Stimulated activated naive CD8-positive, alpha-beta T cell treated with anti-CD3 and anti-CD28 coated beads, Interleukin-15, Interleukin-2, amounts not matched to agents 100 U/mL and 50 U/mL, for 24 hours (primary cell): ENCODE measurements around the gene MYH7.
"Not testable (repeated sequence)": the region's sequence is repeated elsewhere in the genome, so short reads cannot be mapped to it uniquely, and the experiment has no call there.

Source experiments
- ATAC-seq: fragments of 150-1000 bp; cut with Tn5 transposase; one replicate; pipeline ENCODE4 v1.10.0; 2021
- DNase-seq: peaks from one replicate; pipeline ENCODE4 v3.0.0; 2021

Gene MYH7

DNA sequence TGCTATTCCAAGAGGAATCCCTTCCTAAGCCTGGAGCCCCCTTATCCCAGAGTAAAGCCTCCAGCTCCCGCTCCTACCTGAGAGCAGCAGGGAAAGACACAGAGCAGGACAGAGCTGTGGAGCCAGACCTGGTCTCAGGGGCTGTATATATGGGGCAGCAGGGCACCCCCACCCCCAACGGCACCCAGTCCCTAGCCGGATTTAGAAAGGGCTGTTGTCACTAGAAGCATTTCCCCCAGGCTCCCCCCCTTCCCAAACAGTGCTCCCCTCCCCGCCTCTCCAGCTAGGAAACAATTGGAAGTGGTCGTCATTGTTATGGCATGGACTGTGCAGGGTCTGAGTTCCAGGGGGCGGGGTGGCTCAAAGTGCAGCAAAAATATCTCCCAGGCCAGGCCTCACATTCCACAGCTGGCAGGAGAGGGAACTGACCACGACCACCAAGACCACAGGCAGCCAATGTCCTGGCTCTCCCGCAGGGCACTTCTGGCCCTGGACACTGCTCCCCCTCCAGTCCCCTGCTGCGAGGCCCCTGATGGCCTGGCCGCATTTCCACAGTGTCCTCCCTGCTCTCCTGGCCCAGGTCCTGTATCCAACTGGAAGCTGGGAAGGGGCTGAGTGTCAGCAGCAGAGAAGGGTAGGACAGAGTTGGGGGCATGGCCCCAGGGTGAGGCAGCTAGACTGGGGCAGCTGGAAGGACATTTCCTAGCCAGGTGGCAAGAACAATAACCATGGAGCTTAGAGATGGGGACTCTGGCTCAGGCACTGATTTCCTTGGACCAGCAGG lies at the start of gene MYH7:
MYH7 (minus strand) TSS at position 118 of the 784 bp plus-strand sequence. CDS start 1,928 bp downstream, outside the sequence.
- ATAC-seq: no peak
- no peak for DNase-seq

- DNase-seq: peak; percentile 6
- peak; percentile 73 for ATAC-seq
Measured at GRCh38 chr14:23483236-23483854, 47.9 kb upstream of the MYH7 start.

- DNase-seq: no peak
- ATAC-seq: no peak
Measured at GRCh38 chr14:23482823-23483148, 47.3 kb upstream of the MYH7 start.

GRCh38 chr14:23481979-23482822 lies 46.7 kb upstream of the MYH7 start:
- DNase-seq (no peak), ATAC-seq (no peak)

- ATAC-seq: no peak
- DNase-seq: no peak
Measured at GRCh38 chr14:23481362-23481970, 46.0 kb upstream of the MYH7 start.

DNA sequence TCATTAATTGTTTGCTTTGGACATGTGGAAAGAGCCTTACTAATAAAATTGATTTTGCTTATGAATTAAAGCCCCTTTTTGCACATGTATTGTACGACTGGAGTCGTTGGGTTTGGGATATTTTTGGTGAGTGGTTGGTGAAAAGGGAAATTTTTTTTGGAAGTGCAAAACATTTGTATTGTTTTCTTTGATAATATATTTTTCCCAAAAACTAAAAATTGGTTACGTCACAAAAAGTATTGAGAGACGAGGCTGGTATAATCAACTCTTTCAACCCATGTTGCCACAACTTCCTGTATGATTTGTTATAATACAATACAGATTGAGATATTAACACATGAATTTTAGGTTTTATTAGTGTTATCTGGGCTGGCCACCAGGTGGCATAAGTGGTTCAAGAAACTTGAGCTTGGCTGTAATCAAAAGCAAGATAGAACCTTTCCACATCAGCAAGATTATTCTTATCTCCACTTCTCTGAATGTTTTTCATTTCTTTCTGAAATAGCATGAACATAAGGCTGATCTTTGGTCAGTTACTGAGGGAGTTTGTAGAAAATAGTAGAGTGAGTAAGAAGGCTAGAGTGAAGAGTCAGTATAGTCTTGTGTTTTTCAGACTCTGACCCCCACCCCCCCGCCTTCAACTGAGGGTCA lies 42.8 kb upstream of the MYH7 start:
- ATAC-seq (no peak), DNase-seq (peak; percentile 64)

DNA sequence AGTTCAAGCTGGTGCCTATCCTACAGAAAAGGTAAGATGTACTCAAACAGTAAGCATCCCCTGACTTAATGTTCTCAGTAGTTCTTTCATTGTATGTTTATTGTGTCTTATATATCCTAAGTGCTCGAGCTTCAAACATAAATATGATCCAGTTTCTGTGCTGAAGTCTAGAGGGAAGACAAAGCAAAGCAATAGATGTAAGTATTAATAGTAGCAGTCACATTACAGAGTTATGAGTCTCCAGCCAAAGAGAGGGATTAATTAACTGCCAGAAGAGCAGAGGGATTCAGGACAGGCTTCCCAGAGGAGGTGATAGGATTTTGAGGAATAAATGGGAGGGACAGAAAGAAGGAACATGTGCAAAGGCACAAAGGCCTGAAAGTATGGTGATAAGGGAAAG lies 35.5 kb upstream of the MYH7 start:
- DNase-seq (no peak), ATAC-seq (no peak)

DNA sequence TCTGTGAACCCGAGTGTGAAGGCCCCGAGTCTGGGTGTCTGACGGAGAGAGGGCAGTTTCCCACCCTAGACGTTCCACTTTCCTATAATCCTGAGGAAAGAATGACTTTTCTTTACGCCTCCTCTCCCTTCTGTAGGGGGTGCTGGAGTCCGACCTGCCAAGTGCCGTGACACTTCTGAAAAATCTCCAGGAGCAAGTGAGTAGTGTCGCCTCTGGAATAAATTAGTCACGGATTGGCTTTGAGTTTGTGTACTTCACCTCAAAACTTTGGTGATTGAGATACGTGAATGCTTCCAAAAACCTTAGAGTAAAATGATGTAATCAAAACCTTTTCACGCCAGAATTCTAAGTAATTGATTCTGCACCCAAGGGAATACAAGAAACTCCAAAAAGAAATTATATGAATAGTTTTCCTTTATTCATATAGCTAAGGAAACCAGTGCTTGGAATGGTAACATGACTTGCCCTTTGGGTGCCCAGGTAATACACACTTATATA lies 34.5 kb upstream of the MYH7 start:
- ATAC-seq: peak; percentile 6
- DNase-seq: no peak

DNA sequence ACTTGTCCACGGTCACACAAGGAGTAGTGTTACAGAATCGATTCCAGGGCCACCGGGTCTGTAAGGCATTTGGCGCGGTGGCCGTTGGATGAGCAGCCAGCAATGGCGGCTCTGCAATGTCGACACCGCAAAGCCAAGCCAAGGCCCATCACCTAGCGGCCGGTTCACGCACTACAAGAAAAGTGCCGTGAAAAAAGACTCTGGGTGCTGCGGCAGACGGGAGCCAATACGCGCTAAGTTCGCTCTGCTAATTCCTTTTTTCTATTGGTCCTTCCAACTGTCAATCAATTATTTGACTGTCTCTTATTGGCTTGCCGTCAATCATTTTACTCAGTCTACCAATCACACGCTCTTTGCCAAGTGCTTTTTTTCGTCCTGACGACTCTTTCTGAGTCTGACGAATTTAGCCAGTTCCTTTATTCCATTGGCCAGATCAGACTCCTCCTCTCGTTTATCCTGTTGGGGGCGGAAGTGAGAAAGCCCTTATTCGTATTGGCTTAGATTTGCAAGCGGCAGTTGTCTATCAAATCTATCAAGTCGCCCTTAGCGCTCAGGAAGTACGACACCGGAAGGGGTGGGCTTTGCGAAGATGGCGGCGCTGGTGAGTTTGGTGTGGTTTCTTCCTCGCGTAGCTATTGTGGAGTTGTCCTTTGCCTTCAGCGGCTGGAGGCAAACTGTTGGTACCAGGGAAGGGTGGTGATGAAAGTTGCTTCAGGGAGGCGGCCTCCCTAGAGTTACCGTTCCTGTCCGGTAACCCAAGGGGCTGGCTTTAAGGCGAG lies 33.9 kb upstream of the MYH7 start, which contains the start of gene NGDN:
NGDN (plus strand) TSS at position 577 of the 779 bp plus-strand sequence; CDS start at position 590, 13 bp downstream.
- peak; percentile 91 for DNase-seq
- ATAC-seq: peak; percentile 97

GRCh38 chr14:23468704-23469126 lies 33.3 kb upstream of the MYH7 start:
- ATAC-seq: no peak

GRCh38 chr14:23465261-23465660 lies 29.8 kb upstream of the MYH7 start:
- no peak for ATAC-seq
- no peak for DNase-seq

More at GRCh38 chr14:23468704-23469126, 33.3 kb upstream of the MYH7 start:
- DNase-seq: no peak

GRCh38 chr14:23464700-23465099 lies 29.2 kb upstream of the MYH7 start:
- ATAC-seq (no peak), DNase-seq (no peak)

DNA sequence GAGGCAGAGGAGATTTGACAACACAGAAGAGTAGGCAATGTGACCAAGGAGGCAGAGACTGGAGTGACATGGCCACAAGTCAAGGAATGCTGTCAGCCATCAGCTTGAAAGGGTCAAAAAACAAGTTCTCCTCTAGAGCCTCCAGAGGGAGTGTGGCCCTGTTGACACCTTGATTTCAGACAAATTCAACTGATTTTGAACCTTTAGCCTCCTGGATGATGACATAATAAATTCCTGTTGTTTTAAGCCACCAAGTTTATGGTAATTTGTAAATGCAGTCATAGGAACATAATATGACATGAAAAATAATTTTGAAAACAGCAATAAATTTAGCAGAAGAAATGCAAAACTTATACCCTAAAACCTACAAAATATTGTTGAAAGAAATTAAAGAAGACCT lies 25.5 kb upstream of the MYH7 start:
- no peak for ATAC-seq
- no peak for DNase-seq

DNA sequence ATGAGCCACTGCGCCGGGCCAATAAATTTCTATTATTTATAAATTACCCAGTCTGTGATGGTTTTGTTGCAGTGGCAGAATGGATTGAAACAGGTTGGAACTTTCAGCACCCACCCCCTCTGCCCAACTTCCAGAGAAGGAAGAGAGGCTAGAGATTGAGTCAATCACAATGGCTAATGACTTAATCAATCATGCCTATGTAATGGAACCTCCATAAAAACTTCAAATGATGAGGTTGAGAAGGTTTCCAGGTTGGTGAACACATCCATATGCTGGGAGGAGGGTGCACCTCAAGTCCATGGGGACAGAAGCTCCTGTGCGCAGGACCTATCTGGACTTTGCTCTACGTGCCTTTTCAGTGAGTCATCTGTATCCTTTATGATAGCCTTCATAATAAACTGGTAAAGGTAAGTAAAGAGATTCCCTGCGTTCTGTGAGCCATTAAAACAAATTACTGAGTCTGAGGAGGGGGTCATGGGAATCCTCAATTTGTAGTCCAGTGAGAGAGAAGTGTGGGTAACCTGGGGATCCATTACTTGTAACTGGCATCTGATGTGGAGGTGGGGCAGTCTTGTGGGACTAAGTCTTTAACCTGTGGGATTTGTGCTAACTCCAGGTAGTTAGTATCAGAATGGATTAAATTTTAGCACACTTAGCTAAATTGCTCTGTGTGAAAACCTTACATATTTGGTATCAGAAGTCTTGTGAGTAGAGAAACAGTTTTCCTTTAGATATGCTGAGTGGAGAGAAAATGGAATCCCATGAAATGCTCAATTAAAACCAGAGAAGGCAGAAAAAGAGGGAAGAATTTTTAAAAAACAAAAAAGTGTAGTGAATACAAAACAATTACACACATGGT lies 22.4 kb upstream of the MYH7 start:
- ATAC-seq (no peak), DNase-seq (no peak)

GRCh38 chr14:23456883-23457586 lies 21.6 kb upstream of the MYH7 start:
- DNase-seq, ATAC-seq: not testable (repeated sequence)

GRCh38 chr14:23454445-23454856 lies 19.0 kb upstream of the MYH7 start:
- no peak for DNase-seq
- no peak for ATAC-seq

DNA sequence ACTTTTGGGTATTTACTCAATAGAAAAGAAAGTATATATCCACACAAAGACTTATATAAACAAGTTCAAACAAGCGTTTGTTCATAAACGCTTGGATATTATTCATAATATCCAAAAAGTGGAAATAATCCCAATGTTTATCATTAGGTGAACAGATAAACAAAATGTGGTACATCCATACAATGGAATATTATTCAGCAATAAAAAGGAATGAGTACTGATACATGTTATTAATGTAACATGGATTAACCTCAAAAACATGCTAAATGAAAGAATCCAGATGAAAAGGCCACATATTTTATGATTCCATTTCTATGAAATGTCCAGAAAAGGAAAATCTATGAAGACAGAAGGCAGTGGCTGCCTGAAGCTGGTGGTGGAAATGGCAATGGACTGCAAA lies 16.8 kb upstream of the MYH7 start:
- DNase-seq (no peak), ATAC-seq (no peak)

DNA sequence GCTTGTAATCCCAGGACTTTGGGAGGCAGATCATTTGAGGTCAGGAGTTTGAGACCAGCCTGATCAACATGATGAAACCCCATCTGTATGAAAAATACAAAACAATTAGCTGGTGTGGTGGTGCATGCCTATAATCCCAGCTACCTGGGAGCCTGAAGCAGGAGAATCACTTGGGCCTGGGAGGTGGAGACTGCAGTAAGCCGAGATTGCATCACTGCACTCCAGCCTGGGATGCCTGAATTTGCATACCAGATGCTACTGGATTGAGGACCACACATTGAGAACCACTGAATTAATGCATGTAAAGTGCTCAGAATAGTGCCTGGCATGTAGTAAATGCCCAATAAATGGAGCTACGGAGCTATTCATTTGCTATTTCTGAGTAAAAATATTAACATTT lies 14.9 kb upstream of the MYH7 start:
- ATAC-seq: no peak

GRCh38 chr14:23449314-23449713 lies 13.9 kb upstream of the MYH7 start:
- no peak for ATAC-seq

More for the DNA sequence above, 14.9 kb upstream of the MYH7 start:
- DNase-seq: no peak

More at GRCh38 chr14:23449314-23449713, 13.9 kb upstream of the MYH7 start:
- DNase-seq: no peak
